ENCODE data around the gene MTMR11. TPM values are rescaled to one million over a fixed set of nuclear protein-coding genes. Genes with fewer than 3 reads are reported as not detected.

MTMR11 gene
- total and polyA plus RNA-seq, 2 experiments from 2014 or later, result 2.4 to 3.6 TPM

DNA sequence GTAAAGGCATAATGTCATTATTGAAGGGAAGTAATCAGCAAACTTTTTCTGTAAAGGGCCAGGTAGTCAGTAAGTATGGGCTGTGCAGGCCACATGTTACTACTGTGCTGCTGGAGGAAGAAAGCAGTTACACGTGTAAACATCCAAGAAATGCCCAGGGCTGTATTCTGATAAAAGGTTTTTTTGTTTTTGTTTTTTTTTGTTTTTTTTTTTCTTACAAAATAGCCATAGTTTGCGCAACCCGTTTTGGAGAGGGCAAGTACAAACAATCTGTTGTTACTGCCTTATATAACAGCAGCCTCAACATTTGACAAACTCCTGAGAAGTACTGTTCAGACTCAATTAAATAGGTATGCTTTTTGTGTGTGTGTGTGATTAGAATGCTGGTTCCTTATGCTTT, 26.7 kb upstream of the MTMR11 start:
- Histone ChIP-seq H3K4me3 (no peak overlapping the region), H4K20me1 (replicated peaks; ENCODE audit: insufficient read depth) (no peaks in the 10 kb centered on the region; the same call in 1 of the 2 replicates), H3K79me2 (replicated peaks; ENCODE audit: insufficient read depth) (no peaks in the 10 kb centered on the region), H3F3A (replicated peaks; ENCODE audit: low read depth) (0 out of 2 replicates have a peak, but pooled peaks cover 2% of the 10 kb centered on the region), H2AFZ (no peak overlapping the region), H3K4me2 (no peak overlapping the region), H3K36me3 (ENCODE audit: insufficient read depth) (peaks cover 38% of the 10 kb centered on the region), H3K4me1 (ENCODE audit: insufficient read depth) (no peaks in the 10 kb centered on the region), H3K9me2 (ENCODE audit: insufficient read depth) (no peaks in the 10 kb centered on the region), H3K27ac (ENCODE audit: low read depth) (no peak overlapping the region), H3K27me3 (ENCODE audit: insufficient read depth) (no peaks in the 10 kb centered on the region)
- no peak for ATAC-seq
- Mint-ChIP-seq H3K27ac (no peak overlapping the region), H3K4me3 (no peak overlapping the region), H3K9me3 (peaks cover 19% of the 10 kb centered on the region), H3K27me3 (ENCODE audit: insufficient read depth, low read depth, poor library complexity) (no peaks in the 10 kb centered on the region), H3K36me3 (ENCODE audit: low read depth) (peaks cover 64% of the 10 kb centered on the region), H3K4me1 (no peaks in the 10 kb centered on the region)
- no peak for DNase-seq (ENCODE audit: low spot score)
- TF ChIP-seq, protein P1, sequence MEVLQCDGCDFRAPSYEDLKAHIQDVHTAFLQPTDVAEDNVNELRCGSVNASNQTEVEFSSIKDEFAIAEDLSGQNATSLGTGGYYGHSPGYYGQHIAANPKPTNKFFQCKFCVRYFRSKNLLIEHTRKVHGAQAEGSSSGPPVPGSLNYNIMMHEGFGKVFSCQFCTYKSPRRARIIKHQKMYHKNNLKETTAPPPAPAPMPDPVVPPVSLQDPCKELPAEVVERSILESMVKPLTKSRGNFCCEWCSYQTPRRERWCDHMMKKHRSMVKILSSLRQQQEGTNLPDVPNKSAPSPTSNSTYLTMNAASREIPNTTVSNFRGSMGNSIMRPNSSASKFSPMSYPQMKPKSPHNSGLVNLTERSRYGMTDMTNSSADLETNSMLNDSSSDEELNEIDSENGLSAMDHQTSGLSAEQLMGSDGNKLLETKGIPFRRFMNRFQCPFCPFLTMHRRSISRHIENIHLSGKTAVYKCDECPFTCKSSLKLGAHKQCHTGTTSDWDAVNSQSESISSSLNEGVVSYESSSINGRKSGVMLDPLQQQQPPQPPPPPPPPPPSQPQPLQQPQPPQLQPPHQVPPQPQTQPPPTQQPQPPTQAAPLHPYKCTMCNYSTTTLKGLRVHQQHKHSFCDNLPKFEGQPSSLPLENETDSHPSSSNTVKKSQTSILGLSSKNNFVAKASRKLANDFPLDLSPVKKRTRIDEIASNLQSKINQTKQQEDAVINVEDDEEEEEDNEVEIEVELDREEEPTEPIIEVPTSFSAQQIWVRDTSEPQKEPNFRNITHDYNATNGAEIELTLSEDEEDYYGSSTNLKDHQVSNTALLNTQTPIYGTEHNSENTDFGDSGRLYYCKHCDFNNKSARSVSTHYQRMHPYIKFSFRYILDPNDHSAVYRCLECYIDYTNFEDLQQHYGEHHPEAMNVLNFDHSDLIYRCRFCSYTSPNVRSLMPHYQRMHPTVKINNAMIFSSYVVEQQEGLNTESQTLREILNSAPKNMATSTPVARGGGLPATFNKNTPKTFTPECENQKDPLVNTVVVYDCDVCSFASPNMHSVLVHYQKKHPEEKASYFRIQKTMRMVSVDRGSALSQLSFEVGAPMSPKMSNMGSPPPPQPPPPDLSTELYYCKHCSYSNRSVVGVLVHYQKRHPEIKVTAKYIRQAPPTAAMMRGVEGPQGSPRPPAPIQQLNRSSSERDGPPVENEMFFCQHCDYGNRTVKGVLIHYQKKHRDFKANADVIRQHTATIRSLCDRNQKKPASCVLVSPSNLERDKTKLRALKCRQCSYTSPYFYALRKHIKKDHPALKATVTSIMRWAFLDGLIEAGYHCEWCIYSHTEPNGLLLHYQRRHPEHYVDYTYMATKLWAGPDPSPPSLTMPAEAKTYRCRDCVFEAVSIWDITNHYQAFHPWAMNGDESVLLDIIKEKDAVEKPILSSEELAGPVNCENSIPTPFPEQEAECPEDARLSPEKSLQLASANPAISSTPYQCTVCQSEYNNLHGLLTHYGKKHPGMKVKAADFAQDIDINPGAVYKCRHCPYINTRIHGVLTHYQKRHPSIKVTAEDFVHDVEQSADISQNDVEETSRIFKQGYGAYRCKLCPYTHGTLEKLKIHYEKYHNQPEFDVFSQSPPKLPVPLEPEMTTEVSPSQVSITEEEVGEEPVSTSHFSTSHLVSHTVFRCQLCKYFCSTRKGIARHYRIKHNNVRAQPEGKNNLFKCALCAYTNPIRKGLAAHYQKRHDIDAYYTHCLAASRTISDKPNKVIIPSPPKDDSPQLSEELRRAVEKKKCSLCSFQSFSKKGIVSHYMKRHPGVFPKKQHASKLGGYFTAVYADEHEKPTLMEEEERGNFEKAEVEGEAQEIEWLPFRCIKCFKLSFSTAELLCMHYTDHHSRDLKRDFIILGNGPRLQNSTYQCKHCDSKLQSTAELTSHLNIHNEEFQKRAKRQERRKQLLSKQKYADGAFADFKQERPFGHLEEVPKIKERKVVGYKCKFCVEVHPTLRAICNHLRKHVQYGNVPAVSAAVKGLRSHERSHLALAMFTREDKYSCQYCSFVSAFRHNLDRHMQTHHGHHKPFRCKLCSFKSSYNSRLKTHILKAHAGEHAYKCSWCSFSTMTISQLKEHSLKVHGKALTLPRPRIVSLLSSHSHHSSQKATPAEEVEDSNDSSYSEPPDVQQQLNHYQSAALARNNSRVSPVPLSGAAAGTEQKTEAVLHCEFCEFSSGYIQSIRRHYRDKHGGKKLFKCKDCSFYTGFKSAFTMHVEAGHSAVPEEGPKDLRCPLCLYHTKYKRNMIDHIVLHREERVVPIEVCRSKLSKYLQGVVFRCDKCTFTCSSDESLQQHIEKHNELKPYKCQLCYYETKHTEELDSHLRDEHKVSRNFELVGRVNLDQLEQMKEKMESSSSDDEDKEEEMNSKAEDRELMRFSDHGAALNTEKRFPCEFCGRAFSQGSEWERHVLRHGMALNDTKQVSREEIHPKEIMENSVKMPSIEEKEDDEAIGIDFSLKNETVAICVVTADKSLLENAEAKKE (CRISPR knock-in tag; IDR thresholded peaks at IDR 0.05), result no peak
- TF ChIP-seq ZNF114 (CRISPR knock-in tag; IDR thresholded peaks at IDR 0.05) (no peak), ZNF331 (CRISPR knock-in tag; IDR thresholded peaks at IDR 0.05; ENCODE audit: low read depth) (no peak), STAT1 (IDR thresholded peaks at IDR 0.05; ENCODE audit: unreplicated experiment) (no peak), JUNB (IDR thresholded peaks at IDR 0.05; ENCODE audit: unreplicated experiment) (no peak), NANOG (IDR thresholded peaks at IDR 0.05; ENCODE audit: borderline replicate concordance) (no peak), EZH2 (IDR thresholded peaks at IDR 0.05; ENCODE audit: low read depth, unreplicated experiment) (no peak), EZH2phosphoT487 (IDR thresholded peaks at IDR 0.05; ENCODE audit: unreplicated experiment) (no peak), POLR2AphosphoS5 (IDR thresholded peaks at IDR 0.05; ENCODE audit: low read depth) (no peak), CREB1 (CRISPR knock-in tag; IDR thresholded peaks at IDR 0.05; ENCODE audit: low read depth) (no peak)
- TF ChIP-seq, protein P2, sequence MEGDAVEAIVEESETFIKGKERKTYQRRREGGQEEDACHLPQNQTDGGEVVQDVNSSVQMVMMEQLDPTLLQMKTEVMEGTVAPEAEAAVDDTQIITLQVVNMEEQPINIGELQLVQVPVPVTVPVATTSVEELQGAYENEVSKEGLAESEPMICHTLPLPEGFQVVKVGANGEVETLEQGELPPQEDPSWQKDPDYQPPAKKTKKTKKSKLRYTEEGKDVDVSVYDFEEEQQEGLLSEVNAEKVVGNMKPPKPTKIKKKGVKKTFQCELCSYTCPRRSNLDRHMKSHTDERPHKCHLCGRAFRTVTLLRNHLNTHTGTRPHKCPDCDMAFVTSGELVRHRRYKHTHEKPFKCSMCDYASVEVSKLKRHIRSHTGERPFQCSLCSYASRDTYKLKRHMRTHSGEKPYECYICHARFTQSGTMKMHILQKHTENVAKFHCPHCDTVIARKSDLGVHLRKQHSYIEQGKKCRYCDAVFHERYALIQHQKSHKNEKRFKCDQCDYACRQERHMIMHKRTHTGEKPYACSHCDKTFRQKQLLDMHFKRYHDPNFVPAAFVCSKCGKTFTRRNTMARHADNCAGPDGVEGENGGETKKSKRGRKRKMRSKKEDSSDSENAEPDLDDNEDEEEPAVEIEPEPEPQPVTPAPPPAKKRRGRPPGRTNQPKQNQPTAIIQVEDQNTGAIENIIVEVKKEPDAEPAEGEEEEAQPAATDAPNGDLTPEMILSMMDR (conservative IDR thresholded peaks at IDR 0.05; ENCODE audit: low read depth in 2 of 2), result no peak
- TF ChIP-seq, protein P3, sequence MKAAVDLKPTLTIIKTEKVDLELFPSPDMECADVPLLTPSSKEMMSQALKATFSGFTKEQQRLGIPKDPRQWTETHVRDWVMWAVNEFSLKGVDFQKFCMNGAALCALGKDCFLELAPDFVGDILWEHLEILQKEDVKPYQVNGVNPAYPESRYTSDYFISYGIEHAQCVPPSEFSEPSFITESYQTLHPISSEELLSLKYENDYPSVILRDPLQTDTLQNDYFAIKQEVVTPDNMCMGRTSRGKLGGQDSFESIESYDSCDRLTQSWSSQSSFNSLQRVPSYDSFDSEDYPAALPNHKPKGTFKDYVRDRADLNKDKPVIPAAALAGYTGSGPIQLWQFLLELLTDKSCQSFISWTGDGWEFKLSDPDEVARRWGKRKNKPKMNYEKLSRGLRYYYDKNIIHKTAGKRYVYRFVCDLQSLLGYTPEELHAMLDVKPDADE (IDR thresholded peaks at IDR 0.05), result no peak
- TF ChIP-seq, protein P4, sequence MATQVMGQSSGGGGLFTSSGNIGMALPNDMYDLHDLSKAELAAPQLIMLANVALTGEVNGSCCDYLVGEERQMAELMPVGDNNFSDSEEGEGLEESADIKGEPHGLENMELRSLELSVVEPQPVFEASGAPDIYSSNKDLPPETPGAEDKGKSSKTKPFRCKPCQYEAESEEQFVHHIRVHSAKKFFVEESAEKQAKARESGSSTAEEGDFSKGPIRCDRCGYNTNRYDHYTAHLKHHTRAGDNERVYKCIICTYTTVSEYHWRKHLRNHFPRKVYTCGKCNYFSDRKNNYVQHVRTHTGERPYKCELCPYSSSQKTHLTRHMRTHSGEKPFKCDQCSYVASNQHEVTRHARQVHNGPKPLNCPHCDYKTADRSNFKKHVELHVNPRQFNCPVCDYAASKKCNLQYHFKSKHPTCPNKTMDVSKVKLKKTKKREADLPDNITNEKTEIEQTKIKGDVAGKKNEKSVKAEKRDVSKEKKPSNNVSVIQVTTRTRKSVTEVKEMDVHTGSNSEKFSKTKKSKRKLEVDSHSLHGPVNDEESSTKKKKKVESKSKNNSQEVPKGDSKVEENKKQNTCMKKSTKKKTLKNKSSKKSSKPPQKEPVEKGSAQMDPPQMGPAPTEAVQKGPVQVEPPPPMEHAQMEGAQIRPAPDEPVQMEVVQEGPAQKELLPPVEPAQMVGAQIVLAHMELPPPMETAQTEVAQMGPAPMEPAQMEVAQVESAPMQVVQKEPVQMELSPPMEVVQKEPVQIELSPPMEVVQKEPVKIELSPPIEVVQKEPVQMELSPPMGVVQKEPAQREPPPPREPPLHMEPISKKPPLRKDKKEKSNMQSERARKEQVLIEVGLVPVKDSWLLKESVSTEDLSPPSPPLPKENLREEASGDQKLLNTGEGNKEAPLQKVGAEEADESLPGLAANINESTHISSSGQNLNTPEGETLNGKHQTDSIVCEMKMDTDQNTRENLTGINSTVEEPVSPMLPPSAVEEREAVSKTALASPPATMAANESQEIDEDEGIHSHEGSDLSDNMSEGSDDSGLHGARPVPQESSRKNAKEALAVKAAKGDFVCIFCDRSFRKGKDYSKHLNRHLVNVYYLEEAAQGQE (IDR thresholded peaks at IDR 0.05; ENCODE audit: unreplicated experiment), result no peak

All from GM23338 (cell line).